Fibroblast of lung (primary cell): ENCODE results near the gene CLEC4G. TPM values are rescaled to one million over a fixed set of nuclear protein-coding genes. Genes with fewer than 3 reads are reported as not detected.

Source experiments
- DNase-seq, 2 donors: peaks; one replicate each; pipeline versions ENCODE4 v3.0.0 to v3.0.0-alpha.2; 2010; ENCODE audit warnings: low read depth in 2 of 2
- H2AFZ ChIP-seq: 2 replicates; pipeline ENCODE4 v1.5.1; 2012; ENCODE audit warnings: low read length, control low read depth, inconsistent platforms
- H3K27ac ChIP-seq: 2 replicates; pipeline ENCODE4 v1.5.1; 2011; ENCODE audit warnings: low read length, control low read depth; ENCODE audit not compliant: insufficient read depth
- H3K27me3 ChIP-seq: 2 replicates; pipeline ENCODE4 v1.5.1; 2011; ENCODE audit warnings: mild to moderate bottlenecking, low read length; ENCODE audit not compliant: control insufficient read depth, insufficient read depth
- H3K36me3 ChIP-seq: 2 replicates; pipeline ENCODE4 v1.5.1; 2011; ENCODE audit warnings: low read length; ENCODE audit not compliant: control insufficient read depth, insufficient read depth
- H3K4me1 ChIP-seq: 2 replicates; pipeline ENCODE4 v1.5.1; 2011; ENCODE audit warnings: low read length; ENCODE audit not compliant: control insufficient read depth, insufficient read depth; ENCODE audit errors: extremely low read depth
- H3K4me2 ChIP-seq: 2 replicates; pipeline ENCODE4 v1.5.1; 2011; ENCODE audit warnings: low read length, control low read depth; ENCODE audit not compliant: insufficient read depth; ENCODE audit errors: extremely low read depth
- H3K4me3 ChIP-seq, 4 experiments: fragments of 200-600 bp in 1 of 4; sonication (generic) in 1 of 4; replicated peaks in 1 of 4; 2 replicates each; pipeline ENCODE4 v1.5.1; 2011 to 2016; ENCODE audit warnings: low read length in 4 of 4, low read depth in 3 of 4, mild to moderate bottlenecking in 3 of 4, control low read depth in 2 of 4, inconsistent platforms in 1 of 4, mixed read lengths in 1 of 4; ENCODE audit not compliant: insufficient read depth in 1 of 4; ENCODE audit errors: control extremely low read depth in 1 of 4
- H3K79me2 ChIP-seq: 2 replicates; pipeline ENCODE4 v1.5.1; 2012; ENCODE audit warnings: mild to moderate bottlenecking, low read length, inconsistent platforms; ENCODE audit not compliant: control insufficient read depth, insufficient read depth
- H3K9ac ChIP-seq: 2 replicates; pipeline ENCODE4 v1.5.1; 2011; ENCODE audit warnings: mild to moderate bottlenecking, low read length, control low read depth; ENCODE audit not compliant: insufficient read depth
- H3K9me3 ChIP-seq: 2 replicates; pipeline ENCODE4 v1.5.1; 2012; ENCODE audit warnings: low read depth, low read length; ENCODE audit not compliant: control insufficient read depth, insufficient read depth
- H4K20me1 ChIP-seq: 2 replicates; pipeline ENCODE4 v1.5.1; 2011; ENCODE audit warnings: low read length; ENCODE audit not compliant: control insufficient read depth, insufficient read depth; ENCODE audit errors: extremely low read depth
- CTCF ChIP-seq, 2 donors: IDR thresholded peaks in 1 of 2; conservative IDR thresholded peaks in 1 of 2; 1 replicate in 1 of 2; 2 replicates in 1 of 2; pipeline ENCODE4 v1.5.1; 2011 to 2012; ENCODE audit warnings: low read length in 2 of 2, control low read depth in 1 of 2, inconsistent platforms in 1 of 2, low read depth in 1 of 2, mild to moderate bottlenecking in 1 of 2
- EZH2 ChIP-seq: IDR thresholded peaks from 2 replicates; pipeline ENCODE4 v1.5.1; 2012; ENCODE audit warnings: low read length, control low read depth, mild to moderate bottlenecking; ENCODE audit errors: missing control alignments
- polyA plus RNA-seq, 2 donors: library from polyadenylated mRNA; depleted of rRNA in 1 of 2; stranded (reverse) in 1 of 2; unstranded in 1 of 2; fragments of >200 nt; gene quantifications; 2 replicates each; pipeline ENCODE4 v1.2.1, GENCODE V29; 2011 to 2012; ENCODE audit warnings: missing spikeins in 1 of 2
- total RNA-seq: library from RNA; depleted of rRNA; stranded (reverse); fragments of >200 nt; gene quantifications from 2 replicates; pipeline ENCODE4 v1.2.1, GENCODE V29; 2014

CLEC4G gene
- total and polyA plus RNA-seq, 2 donors (not counting 1 experiment from before 2014, with no cell fraction given) = not detected

- TF ChIP-seq EZH2 (no peak), CTCF (conservative IDR thresholded peaks at IDR 0.05 in 1 of 2, IDR thresholded peaks at IDR 0.05 in 1 of 2; ENCODE audit: low read depth in 1 of 2, low read length in 2 of 2) (no peak)
- no peaks in the 10 kb centered on the region for H3K79me2 ChIP-seq
- H3K9me3 ChIP-seq = no peaks in the 10 kb centered on the region
- no peaks in the 10 kb centered on the region for H4K20me1 ChIP-seq
- H3K4me2 ChIP-seq = no peak overlapping the region
- H3K4me3 ChIP-seq = no peak overlapping the region
- no peaks in the 10 kb centered on the region for H3K36me3 ChIP-seq
- H3K4me1 ChIP-seq = no peaks in the 10 kb centered on the region
- H3K27ac ChIP-seq = no peak overlapping the region
- no peaks in the 10 kb centered on the region for H3K27me3 ChIP-seq
- H2AFZ ChIP-seq = no peak overlapping the region
- no peak overlapping the region for H3K9ac ChIP-seq
- no peak for DNase-seq
These were observed 11.1 kb upstream of the CLEC4G start for GRCh38 chr19:7742991-7743390.

- Histone ChIP-seq H3K79me2 (no peaks in the 10 kb centered on the region), H3K9me3 (no peaks in the 10 kb centered on the region), H3K4me3 (no peak overlapping the region), H3K36me3 (no peaks in the 10 kb centered on the region), H3K4me1 (no peaks in the 10 kb centered on the region), H2AFZ (no peak overlapping the region), H3K27ac (no peak overlapping the region), H4K20me1 (no peaks in the 10 kb centered on the region), H3K9ac (no peak overlapping the region), H3K27me3 (no peaks in the 10 kb centered on the region), H3K4me2 (no peak overlapping the region)
- no peak for DNase-seq
- TF ChIP-seq EZH2 = no peak
- TF ChIP-seq CTCF (conservative IDR thresholded peaks at IDR 0.05 in 1 of 2, IDR thresholded peaks at IDR 0.05 in 1 of 2; ENCODE audit: low read depth in 1 of 2, low read length in 2 of 2) = no peak
These were observed 10.7 kb upstream of the CLEC4G start for GRCh38 chr19:7742575-7742974.

DNA sequence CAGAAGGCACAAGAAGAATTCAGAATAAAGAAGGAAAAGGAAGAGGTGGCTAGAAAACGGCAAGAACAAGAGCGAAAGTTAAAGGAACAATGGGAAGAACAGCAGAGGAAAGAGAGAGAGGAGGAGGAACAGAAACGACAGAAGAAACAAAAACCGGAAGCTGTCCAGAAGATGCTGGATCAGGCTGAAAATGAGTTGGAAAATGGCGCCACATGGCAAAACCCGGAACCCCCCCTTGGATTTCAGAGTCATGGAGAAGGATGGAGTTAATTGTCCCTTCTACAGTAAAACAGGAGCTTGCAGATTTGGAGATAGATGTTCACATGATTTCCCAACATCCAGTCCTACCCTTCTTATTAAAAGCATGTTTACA is 8.8 kb upstream of the CLEC4G start:
- no peak for DNase-seq
- Histone ChIP-seq H3K27me3 (no peaks in the 10 kb centered on the region), H3K4me2 (no peak overlapping the region), H3K27ac (no peak overlapping the region), H3K4me3 (no peak overlapping the region), H3K9ac (no peak overlapping the region), H3K4me1 (no peaks in the 10 kb centered on the region), H3K79me2 (no peaks in the 10 kb centered on the region), H4K20me1 (no peaks in the 10 kb centered on the region), H3K9me3 (no peaks in the 10 kb centered on the region), H2AFZ (no peak overlapping the region), H3K36me3 (no peaks in the 10 kb centered on the region)
- TF ChIP-seq EZH2 (no peak), CTCF (conservative IDR thresholded peaks at IDR 0.05 in 1 of 2, IDR thresholded peaks at IDR 0.05 in 1 of 2; ENCODE audit: low read depth in 1 of 2, low read length in 2 of 2) (no peak)
